Kidney (tissue), 14 donors: ENCODE measurements around the gene ATP10D. TPM values are rescaled to one million over a fixed set of nuclear protein-coding genes. Genes with fewer than 3 reads are reported as not detected.

Source experiments
- DNase-seq, 5 donors: peaks; one replicate each; pipeline ENCODE4 v3.0.0-alpha.2; 2013 to 2020
- FAIRE-seq: peaks from 2 replicates; lab custom pipeline; 2012; peaks lifted over from hg19 to GRCh38; lab: Jason Lieb, UNC
- H3K27ac ChIP-seq, 2 donors: one replicate each; pipeline ENCODE4 v1.7.0; 2013; ENCODE audit warnings: low read depth in 2 of 2, low read length in 2 of 2, inconsistent platforms in 1 of 2
- H3K27me3 ChIP-seq: one replicate; pipeline ENCODE4 v1.7.1; 2013; ENCODE audit warnings: low read length, inconsistent platforms; ENCODE audit not compliant: control insufficient read depth, insufficient read depth
- H3K36me3 ChIP-seq, 3 donors: one replicate each; pipeline versions ENCODE4 v1.7.0 to v1.7.1; 2013; ENCODE audit warnings: low read length in 3 of 3, control low read depth in 1 of 3, inconsistent platforms in 1 of 3; ENCODE audit not compliant: insufficient read depth in 3 of 3, control insufficient read depth in 2 of 3
- H3K4me1 ChIP-seq, 3 donors: one replicate each; pipeline versions ENCODE4 v1.7.0 to v1.7.1; 2013; ENCODE audit warnings: low read length in 3 of 3, inconsistent platforms in 1 of 3, low read depth in 1 of 3; ENCODE audit not compliant: control insufficient read depth in 2 of 3, insufficient read depth in 2 of 3
- H3K4me3 ChIP-seq, 3 donors: one replicate each; pipeline versions ENCODE4 v1.7.0 to v1.8.1; 2013; ENCODE audit warnings: low read length in 3 of 3, control low read depth in 1 of 3, inconsistent platforms in 1 of 3
- H3K9ac ChIP-seq, 3 donors: one replicate each; pipeline versions ENCODE4 v1.7.0 to v1.7.1; 2013; ENCODE audit warnings: low read length in 3 of 3, control low read depth in 1 of 3, inconsistent platforms in 1 of 3
- H3K9me3 ChIP-seq, 3 donors: one replicate each; pipeline versions ENCODE4 v1.7.0 to v1.7.1; 2013; ENCODE audit warnings: low read length in 3 of 3, control low read depth in 1 of 3, inconsistent platforms in 1 of 3; ENCODE audit not compliant: control insufficient read depth in 2 of 3, insufficient read depth in 1 of 3
- intact Hi-C: fragments of 100-400 bp; cut with DNase I; formaldehyde crosslinking; loops from one replicate; pipeline ENCODE4 v1.11.1; 2022
- polyA plus RNA-seq: library from polyadenylated mRNA; stranded (reverse); fragments of 350-450 nt; fragmentation: Illumina TruSeq; extraction: RNeasy Lipid Tissue Mini Kit (QIAGEN cat#74804); gene quantifications from one replicate; pipeline ENCODE4 v1.2.3, GENCODE V29; 2014; ENCODE audit warnings: low read depth, low replicate concordance; ENCODE audit not compliant: insufficient read depth
- total RNA-seq: library from RNA; stranded (reverse); fragmentation: NEBNext Ultra II Directional; extraction: Animal tissue kit (Norgen Biotek cat#: 25700); gene quantifications from one replicate; pipeline ENCODE4 v1.2.1, GENCODE V29; 2021
- TF ChIP-seq, protein P1 (sequence below): IDR thresholded peaks from 3 replicates; pipeline ENCODE4 v1.5.1; 2012; ENCODE audit warnings: mild to moderate bottlenecking, moderate library complexity, borderline replicate concordance; ENCODE audit not compliant: insufficient read depth; ENCODE audit errors: extremely low read depth
- donor health status: control.
- donor health status: control.
- donor health status: control.
- donor health status: control.
- donor health status: control.
- donor health status: DM: yes; HTN: yes; CAD: no.
- donor health status: Normal renal cell carcinoma (clear cell type).

Gene ATP10D
- total and polyA plus RNA-seq, 2 donors from 2014 or later: 10.4 to 43.6 TPM

DNA sequence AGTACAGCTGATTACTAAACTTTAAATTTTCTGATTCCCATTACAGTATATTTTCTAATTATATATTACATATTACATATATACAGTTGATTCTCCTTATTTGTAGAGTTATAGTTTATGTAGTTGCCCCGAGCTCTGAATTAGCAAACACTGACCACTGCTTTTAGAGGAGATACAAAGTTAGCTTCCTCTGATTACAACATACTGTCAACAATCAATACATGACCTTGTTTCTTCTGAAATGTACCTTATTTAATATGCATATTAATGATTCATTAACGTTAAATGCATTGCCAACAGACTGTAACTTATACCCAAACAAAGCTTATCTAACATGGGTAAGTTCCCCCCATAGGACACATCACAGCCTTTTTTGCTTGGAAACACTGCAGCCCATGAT is 81.5 kb downstream of the ATP10D start:
- TF ChIP-seq, protein P1, sequence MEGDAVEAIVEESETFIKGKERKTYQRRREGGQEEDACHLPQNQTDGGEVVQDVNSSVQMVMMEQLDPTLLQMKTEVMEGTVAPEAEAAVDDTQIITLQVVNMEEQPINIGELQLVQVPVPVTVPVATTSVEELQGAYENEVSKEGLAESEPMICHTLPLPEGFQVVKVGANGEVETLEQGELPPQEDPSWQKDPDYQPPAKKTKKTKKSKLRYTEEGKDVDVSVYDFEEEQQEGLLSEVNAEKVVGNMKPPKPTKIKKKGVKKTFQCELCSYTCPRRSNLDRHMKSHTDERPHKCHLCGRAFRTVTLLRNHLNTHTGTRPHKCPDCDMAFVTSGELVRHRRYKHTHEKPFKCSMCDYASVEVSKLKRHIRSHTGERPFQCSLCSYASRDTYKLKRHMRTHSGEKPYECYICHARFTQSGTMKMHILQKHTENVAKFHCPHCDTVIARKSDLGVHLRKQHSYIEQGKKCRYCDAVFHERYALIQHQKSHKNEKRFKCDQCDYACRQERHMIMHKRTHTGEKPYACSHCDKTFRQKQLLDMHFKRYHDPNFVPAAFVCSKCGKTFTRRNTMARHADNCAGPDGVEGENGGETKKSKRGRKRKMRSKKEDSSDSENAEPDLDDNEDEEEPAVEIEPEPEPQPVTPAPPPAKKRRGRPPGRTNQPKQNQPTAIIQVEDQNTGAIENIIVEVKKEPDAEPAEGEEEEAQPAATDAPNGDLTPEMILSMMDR: no peak
- no peak for DNase-seq
- Histone ChIP-seq H3K27ac (no peak overlapping the region), H3K4me3 (no peak overlapping the region), H3K4me1 (peaks cover 0 to 2% (median 0%) of the 10 kb centered on the region in 3 donors), H3K9me3 (no peaks in the 10 kb centered on the region), H3K36me3 (peaks cover 6 to 16% (median 12%) of the 10 kb centered on the region in 3 donors), H3K27me3 (no peaks in the 10 kb centered on the region), H3K9ac (no peak overlapping the region)
- intact Hi-C loops: no loop called here
- no peak for FAIRE-seq

DNA sequence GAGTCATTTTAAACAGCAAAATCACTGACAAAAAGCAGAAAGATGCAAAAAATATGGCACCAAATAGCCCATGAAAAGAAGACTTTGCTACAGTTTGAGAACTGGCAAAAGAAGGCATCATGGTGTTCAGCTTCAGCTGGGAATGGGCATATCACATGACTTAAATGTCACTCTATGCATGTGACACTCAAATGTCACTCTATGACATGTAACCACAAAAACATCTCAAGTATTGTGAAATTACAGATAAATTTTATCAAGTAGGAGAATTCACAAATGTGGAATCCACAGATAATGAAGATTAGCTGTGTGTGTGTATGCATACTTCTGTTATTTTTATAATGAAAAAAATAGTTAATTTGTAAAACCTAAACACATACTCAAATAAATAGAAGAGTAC is 81.9 kb downstream of the ATP10D start:
- TF ChIP-seq, protein P1: no peak
- Histone ChIP-seq H3K9me3 (no peaks in the 10 kb centered on the region), H3K36me3 (peaks cover 6 to 20% (median 12%) of the 10 kb centered on the region in 3 donors), H3K9ac (no peak overlapping the region), H3K27me3 (no peaks in the 10 kb centered on the region), H3K4me3 (no peak overlapping the region), H3K27ac (no peak overlapping the region), H3K4me1 (no peaks in the 10 kb centered on the region)
- FAIRE-seq (no peak), DNase-seq (no peak)
- intact Hi-C loops: no loop called here

DNA sequence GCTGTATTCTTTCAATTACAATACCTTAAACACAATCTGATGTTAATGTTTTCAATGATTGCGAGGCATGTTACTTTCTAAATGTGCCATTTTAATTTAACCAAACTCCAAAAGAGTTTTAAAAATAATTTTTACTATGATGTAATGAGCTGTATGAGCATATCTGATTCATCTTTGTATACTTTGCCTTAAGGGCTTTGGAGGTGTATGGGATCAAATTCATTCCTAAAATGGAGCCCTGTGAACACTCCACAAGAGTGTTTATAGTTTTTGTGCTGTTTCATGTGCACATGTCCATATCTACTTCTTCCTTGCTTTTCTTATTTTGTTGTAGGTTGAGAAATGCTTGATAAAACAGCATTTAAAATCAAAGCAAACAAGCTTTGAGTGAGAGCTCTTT is 82.4 kb downstream of the ATP10D start:
- H3K9me3 ChIP-seq: no peaks in the 10 kb centered on the region
- DNase-seq: no peak
- TF ChIP-seq, protein P1: no peak
- no peaks in the 10 kb centered on the region for H3K27me3 ChIP-seq
- no peak overlapping the region for H3K4me3 ChIP-seq
- H3K9ac ChIP-seq: no peak overlapping the region
- no peaks in the 10 kb centered on the region for H3K4me1 ChIP-seq
- peaks cover 6 to 24% (median 13%) of the 10 kb centered on the region in 3 donors for H3K36me3 ChIP-seq
- no peak for FAIRE-seq
- intact Hi-C loops: no loop called here
- no peak overlapping the region for H3K27ac ChIP-seq

DNA sequence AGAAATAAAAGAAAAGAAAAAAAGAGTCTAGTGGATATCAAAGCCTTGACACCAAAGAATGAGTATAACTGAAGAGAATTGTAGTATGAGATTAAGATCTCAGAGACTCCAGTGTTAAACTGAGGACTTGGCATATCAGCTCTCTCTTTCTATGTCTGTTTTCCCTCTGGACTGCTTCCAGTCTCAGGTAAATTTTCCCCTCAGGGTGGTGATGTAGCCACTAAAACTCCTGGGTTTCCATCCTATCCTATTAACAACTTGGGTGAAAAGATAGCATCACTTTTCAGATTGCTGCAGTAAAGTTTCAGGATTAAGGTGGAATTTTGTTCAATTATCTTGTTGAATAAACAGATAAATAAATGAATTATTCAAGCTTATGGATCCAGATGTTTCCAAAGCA is 85.7 kb downstream of the ATP10D start:
- no peaks in the 10 kb centered on the region for H3K27me3 ChIP-seq
- intact Hi-C loops: no loop called here
- H3K27ac ChIP-seq: no peak overlapping the region
- no peak for DNase-seq
- TF ChIP-seq, protein P1: no peak
- peaks cover 6 to 35% (median 24%) of the 10 kb centered on the region in 3 donors for H3K36me3 ChIP-seq
- no peak overlapping the region for H3K4me3 ChIP-seq
- no peak overlapping the region for H3K9ac ChIP-seq
- no peak for FAIRE-seq
- H3K9me3 ChIP-seq: no peaks in the 10 kb centered on the region
- H3K4me1 ChIP-seq: no peaks in the 10 kb centered on the region
